SU-DHL-6 (cell line): ENCODE measurements around the gene HIBCH.

Experiments used
- EZH2phosphoT487 ChIP-seq: fragments of 200-600 bp; sonication (generic), shearing (Covaris generic); conservative IDR thresholded peaks from 2 replicates; pipeline ENCODE4 v1.6.1; 2018; ENCODE audit warnings: mild to moderate bottlenecking, antibody characterized with exemption, low read length, moderate library complexity, mixed read lengths
- TF ChIP-seq, protein P1 (sequence below): fragments of 200-600 bp; sonication (generic); IDR thresholded peaks from one replicate; pipeline ENCODE4 v1.5.1; 2017; ENCODE audit warnings: antibody characterized with exemption, mild to moderate bottlenecking, low read length, moderate library complexity; ENCODE audit not compliant: insufficient read depth, poor library complexity, severe bottlenecking

DNA sequence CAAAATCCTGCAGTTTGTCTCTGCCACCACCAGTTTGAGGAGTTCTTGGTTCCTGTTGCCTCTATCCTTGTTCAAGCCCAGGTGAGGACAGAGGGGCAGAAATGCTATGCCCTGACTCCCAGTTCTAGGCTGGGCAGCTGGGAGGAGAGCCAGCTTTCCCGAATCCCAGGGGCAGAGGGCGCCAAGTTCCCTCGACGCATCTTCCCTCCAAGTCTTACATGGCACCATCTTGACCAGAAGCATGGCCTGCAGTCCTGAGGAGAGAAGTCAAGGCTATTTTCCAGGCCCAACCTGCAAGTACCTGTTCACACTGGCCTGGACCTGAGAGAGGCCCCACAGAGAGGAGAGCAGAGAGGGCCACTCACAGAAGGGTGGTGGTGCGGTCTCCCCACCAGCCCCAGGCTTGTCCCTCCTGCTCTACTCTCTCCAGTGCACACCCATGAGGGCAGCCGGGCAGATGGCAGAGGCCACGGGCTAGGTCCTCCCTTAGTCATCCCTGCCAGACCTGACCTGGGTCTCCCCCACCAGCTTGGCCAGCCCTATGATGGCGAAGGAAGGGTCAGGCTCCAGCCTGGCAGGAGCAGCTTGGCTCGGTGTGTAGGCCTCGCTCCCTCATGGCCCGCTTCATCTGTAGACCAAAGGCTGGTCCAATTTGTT is 141.4 kb downstream of the HIBCH start:
- TF ChIP-seq, protein P1, sequence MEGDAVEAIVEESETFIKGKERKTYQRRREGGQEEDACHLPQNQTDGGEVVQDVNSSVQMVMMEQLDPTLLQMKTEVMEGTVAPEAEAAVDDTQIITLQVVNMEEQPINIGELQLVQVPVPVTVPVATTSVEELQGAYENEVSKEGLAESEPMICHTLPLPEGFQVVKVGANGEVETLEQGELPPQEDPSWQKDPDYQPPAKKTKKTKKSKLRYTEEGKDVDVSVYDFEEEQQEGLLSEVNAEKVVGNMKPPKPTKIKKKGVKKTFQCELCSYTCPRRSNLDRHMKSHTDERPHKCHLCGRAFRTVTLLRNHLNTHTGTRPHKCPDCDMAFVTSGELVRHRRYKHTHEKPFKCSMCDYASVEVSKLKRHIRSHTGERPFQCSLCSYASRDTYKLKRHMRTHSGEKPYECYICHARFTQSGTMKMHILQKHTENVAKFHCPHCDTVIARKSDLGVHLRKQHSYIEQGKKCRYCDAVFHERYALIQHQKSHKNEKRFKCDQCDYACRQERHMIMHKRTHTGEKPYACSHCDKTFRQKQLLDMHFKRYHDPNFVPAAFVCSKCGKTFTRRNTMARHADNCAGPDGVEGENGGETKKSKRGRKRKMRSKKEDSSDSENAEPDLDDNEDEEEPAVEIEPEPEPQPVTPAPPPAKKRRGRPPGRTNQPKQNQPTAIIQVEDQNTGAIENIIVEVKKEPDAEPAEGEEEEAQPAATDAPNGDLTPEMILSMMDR, result no peak
- TF ChIP-seq EZH2phosphoT487, result no peak
